GM23338 (cell line): Measurements from ENCODE around the gene PLCD4. TPM values are rescaled to one million over a fixed set of nuclear protein-coding genes. Genes with fewer than 3 reads are reported as not detected.

Experiments
- ATAC-seq: fragments of 200-7000 bp; cut with Tn5 transposase; 3 replicates; pipeline ENCODE4 v1.9.1; 2020
- DNase-seq: peaks from one replicate; pipeline ENCODE4 v3.0.0-alpha.2; 2015; ENCODE audit warnings: low spot score
- H2AFZ ChIP-seq: fragments of 200-600 bp; sonication (generic); 2 replicates; pipeline ENCODE4 v1.8.0; 2016; ENCODE audit warnings: antibody characterized with exemption, mild to moderate bottlenecking, moderate library complexity
- H3F3A ChIP-seq: fragments of 200-600 bp; sonication (generic); replicated peaks from 2 replicates; pipeline ENCODE4 v1.8.0; 2017; ENCODE audit warnings: antibody characterized with exemption, mixed run types, low read depth
- H3K27ac ChIP-seq: fragments of 200-600 bp; sonication (generic); 2 replicates; pipeline ENCODE4 v1.6.1; 2016; ENCODE audit warnings: low read depth
- H3K27me3 ChIP-seq: fragments of 200-600 bp; sonication (generic); 2 replicates; pipeline ENCODE4 v1.8.0; 2016; ENCODE audit warnings: mild to moderate bottlenecking, mixed run types, moderate library complexity; ENCODE audit not compliant: insufficient read depth
- H3K36me3 ChIP-seq: fragments of 200-600 bp; sonication (generic); 2 replicates; pipeline ENCODE4 v1.8.0; 2016; ENCODE audit warnings: mild to moderate bottlenecking; ENCODE audit not compliant: insufficient read depth
- H3K4me1 ChIP-seq: fragments of 200-600 bp; sonication (generic); 2 replicates; pipeline ENCODE4 v1.8.0; 2016; ENCODE audit warnings: mild to moderate bottlenecking, moderate library complexity; ENCODE audit not compliant: insufficient read depth
- H3K4me2 ChIP-seq: fragments of 200-600 bp; sonication (generic); 2 replicates; pipeline ENCODE4 v1.7.1; 2017; ENCODE audit warnings: mixed run types
- H3K4me3 ChIP-seq: fragments of 200-600 bp; sonication (generic); 2 replicates; pipeline ENCODE4 v1.6.1; 2016; ENCODE audit warnings: mixed run types
- H3K79me2 ChIP-seq: fragments of 200-600 bp; sonication (generic); replicated peaks from 2 replicates; pipeline ENCODE4 v1.8.0; 2017; ENCODE audit warnings: mild to moderate bottlenecking; ENCODE audit not compliant: insufficient read depth
- H3K9me2 ChIP-seq: fragments of 200-600 bp; sonication (generic); 2 replicates; pipeline ENCODE4 v1.8.0; 2017; ENCODE audit not compliant: insufficient read depth
- H4K20me1 ChIP-seq: fragments of 200-600 bp; sonication (generic); replicated peaks from 2 replicates; pipeline ENCODE4 v1.8.0; 2017; ENCODE audit warnings: mild to moderate bottlenecking; ENCODE audit not compliant: insufficient read depth
- H3K27ac Mint-ChIP-seq: 2 replicates; pipeline ENCODE4 v1.8.0; 2020; ENCODE audit warnings: inconsistent platforms, mild to moderate bottlenecking, moderate library complexity, mixed read lengths
- H3K27me3 Mint-ChIP-seq: 3 replicates; pipeline ENCODE4 v1.8.0; 2022; ENCODE audit warnings: low read depth, mild to moderate bottlenecking, moderate library complexity, mixed read lengths, inconsistent platforms; ENCODE audit not compliant: insufficient read depth, poor library complexity
- H3K36me3 Mint-ChIP-seq: 3 replicates; pipeline ENCODE4 v1.8.0; 2021; ENCODE audit warnings: low read depth, mild to moderate bottlenecking, inconsistent platforms, moderate library complexity, mixed read lengths
- H3K4me1 Mint-ChIP-seq: 3 replicates; pipeline ENCODE4 v1.8.0; 2020; ENCODE audit warnings: mild to moderate bottlenecking, inconsistent platforms, mixed read lengths
- H3K4me3 Mint-ChIP-seq: 3 replicates; pipeline ENCODE4 v1.8.0; 2021; ENCODE audit warnings: moderate library complexity, mild to moderate bottlenecking, inconsistent platforms, mixed read lengths
- H3K9me3 Mint-ChIP-seq: 3 replicates; pipeline ENCODE4 v1.8.0; 2020; ENCODE audit warnings: moderate library complexity, mild to moderate bottlenecking, inconsistent platforms, mixed read lengths
- CREB1 ChIP-seq: fragments of 250-450 bp; sonication (Bioruptor Pico); IDR thresholded peaks from 2 replicates; pipeline ENCODE4 v1.5.0; 2020; ENCODE audit warnings: low read depth, mild to moderate bottlenecking, moderate library complexity
- ETS1 ChIP-seq: IDR thresholded peaks from 2 replicates; pipeline ENCODE4 v1.6.1; 2016; ENCODE audit warnings: antibody characterized with exemption
- EZH2 ChIP-seq: fragments of 200-600 bp; sonication (generic); IDR thresholded peaks from one replicate; pipeline ENCODE4 v1.8.0; 2017; ENCODE audit warnings: antibody characterized with exemption, mild to moderate bottlenecking, low read depth; ENCODE audit not compliant: unreplicated experiment
- EZH2phosphoT487 ChIP-seq: fragments of 200-600 bp; sonication (generic); IDR thresholded peaks from one replicate; pipeline ENCODE4 v1.8.1; 2018; ENCODE audit warnings: antibody characterized with exemption; ENCODE audit not compliant: unreplicated experiment
- JUNB ChIP-seq: IDR thresholded peaks from one replicate; pipeline ENCODE4 v1.6.1; 2016; ENCODE audit warnings: antibody characterized with exemption; ENCODE audit not compliant: unreplicated experiment
- NANOG ChIP-seq: IDR thresholded peaks from 2 replicates; pipeline ENCODE4 v1.6.1; 2016; ENCODE audit warnings: antibody characterized with exemption, borderline replicate concordance
- POLR2AphosphoS5 ChIP-seq: IDR thresholded peaks from 2 replicates; pipeline ENCODE4 v1.6.1; 2016; ENCODE audit warnings: antibody characterized with exemption, low read depth
- REST ChIP-seq: IDR thresholded peaks from one replicate; pipeline ENCODE4 v1.6.1; 2018; ENCODE audit warnings: antibody characterized with exemption; ENCODE audit not compliant: unreplicated experiment
- STAT1 ChIP-seq: IDR thresholded peaks from one replicate; pipeline ENCODE4 v1.6.1; 2016; ENCODE audit warnings: antibody characterized with exemption; ENCODE audit not compliant: unreplicated experiment
- ZNF114 ChIP-seq: fragments of 250-450 bp; sonication (Bioruptor Pico); IDR thresholded peaks from 2 replicates; pipeline ENCODE4 v1.5.0; 2020; ENCODE audit warnings: mild to moderate bottlenecking, moderate library complexity
- ZNF331 ChIP-seq: fragments of 250-450 bp; sonication (Bioruptor Pico); IDR thresholded peaks from 2 replicates; pipeline ENCODE4 v1.5.0; 2020; ENCODE audit warnings: low read depth, mild to moderate bottlenecking, moderate library complexity
- polyA plus RNA-seq: library from polyadenylated mRNA; unstranded; fragments of >200 nt; fragmentation: Nextera tagmentation; extraction: Ambion mirVana; gene quantifications from 2 replicates; pipeline ENCODE4 v1.2.1, GENCODE V29; 2016
- total RNA-seq: library from RNA; depleted of rRNA; stranded (reverse); fragments of >200 nt; shearing (Covaris generic); gene quantifications from 2 replicates; pipeline ENCODE4 v1.2.3, GENCODE V29; 2014
- TF ChIP-seq, protein P1 (sequence below), 2 experiments: fragments of 200-600 bp in 1 of 2; sonication (generic) in 1 of 2; conservative IDR thresholded peaks; 2 replicates each; pipeline versions ENCODE4 v1.5.1 to v1.6.1; 2016 to 2017; ENCODE audit warnings: antibody characterized with exemption in 2 of 2, low read depth in 2 of 2, mild to moderate bottlenecking in 2 of 2, moderate library complexity in 1 of 2
- TF ChIP-seq, protein P2 (sequence below): fragments of 250-450 bp; sonication (Bioruptor Pico); IDR thresholded peaks from 2 replicates; pipeline ENCODE4 v1.5.0; 2020; ENCODE audit warnings: mild to moderate bottlenecking, moderate library complexity

The PLCD4 gene
- total and polyA plus RNA-seq, 2 experiments from 2014 or later = 0.80 to 1.3 TPM

GRCh38 chr2:218577482-218578220 is 30.0 kb upstream of the PLCD4 start:
- Mint-ChIP-seq H3K4me1 (peaks cover 27% of the 10 kb centered on the region), H3K9me3 (no peaks in the 10 kb centered on the region), H3K36me3 (peaks cover 48% of the 10 kb centered on the region), H3K27ac (peak overlapping the region; percentile 62; the same call in 1 of the 2 replicates), H3K4me3 (no peak overlapping the region), H3K27me3 (no peaks in the 10 kb centered on the region)
- H3F3A ChIP-seq = no peaks in the 10 kb centered on the region
- H3K27me3 ChIP-seq = no peaks in the 10 kb centered on the region
- no peak for DNase-seq
- peaks cover 65% of the 10 kb centered on the region for H4K20me1 ChIP-seq
- peak overlapping the region; percentile 21; the same call in 1 of the 2 replicates for H3K27ac ChIP-seq
- no peak overlapping the region for H2AFZ ChIP-seq
- no peak for ATAC-seq
- H3K79me2 ChIP-seq = peaks cover 98% of the 10 kb centered on the region
- no peak overlapping the region for H3K4me3 ChIP-seq
- peak overlapping the region; percentile 42 for H3K4me2 ChIP-seq
- H3K9me2 ChIP-seq = no peaks in the 10 kb centered on the region
- TF ChIP-seq ETS1 (no peak), ZNF114 (no peak), EZH2 (no peak), CREB1 (CRISPR knock-in tag) (no peak), EZH2phosphoT487 (no peak), ZNF331 (no peak), REST (no peak), NANOG (no peak), STAT1 (no peak), POLR2AphosphoS5 (no peak), JUNB (no peak)
- TF ChIP-seq, protein P1, sequence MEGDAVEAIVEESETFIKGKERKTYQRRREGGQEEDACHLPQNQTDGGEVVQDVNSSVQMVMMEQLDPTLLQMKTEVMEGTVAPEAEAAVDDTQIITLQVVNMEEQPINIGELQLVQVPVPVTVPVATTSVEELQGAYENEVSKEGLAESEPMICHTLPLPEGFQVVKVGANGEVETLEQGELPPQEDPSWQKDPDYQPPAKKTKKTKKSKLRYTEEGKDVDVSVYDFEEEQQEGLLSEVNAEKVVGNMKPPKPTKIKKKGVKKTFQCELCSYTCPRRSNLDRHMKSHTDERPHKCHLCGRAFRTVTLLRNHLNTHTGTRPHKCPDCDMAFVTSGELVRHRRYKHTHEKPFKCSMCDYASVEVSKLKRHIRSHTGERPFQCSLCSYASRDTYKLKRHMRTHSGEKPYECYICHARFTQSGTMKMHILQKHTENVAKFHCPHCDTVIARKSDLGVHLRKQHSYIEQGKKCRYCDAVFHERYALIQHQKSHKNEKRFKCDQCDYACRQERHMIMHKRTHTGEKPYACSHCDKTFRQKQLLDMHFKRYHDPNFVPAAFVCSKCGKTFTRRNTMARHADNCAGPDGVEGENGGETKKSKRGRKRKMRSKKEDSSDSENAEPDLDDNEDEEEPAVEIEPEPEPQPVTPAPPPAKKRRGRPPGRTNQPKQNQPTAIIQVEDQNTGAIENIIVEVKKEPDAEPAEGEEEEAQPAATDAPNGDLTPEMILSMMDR (conservative IDR thresholded peaks at IDR 0.05; ENCODE audit: low read depth in 2 of 2) = no peak
- TF ChIP-seq, protein P2, sequence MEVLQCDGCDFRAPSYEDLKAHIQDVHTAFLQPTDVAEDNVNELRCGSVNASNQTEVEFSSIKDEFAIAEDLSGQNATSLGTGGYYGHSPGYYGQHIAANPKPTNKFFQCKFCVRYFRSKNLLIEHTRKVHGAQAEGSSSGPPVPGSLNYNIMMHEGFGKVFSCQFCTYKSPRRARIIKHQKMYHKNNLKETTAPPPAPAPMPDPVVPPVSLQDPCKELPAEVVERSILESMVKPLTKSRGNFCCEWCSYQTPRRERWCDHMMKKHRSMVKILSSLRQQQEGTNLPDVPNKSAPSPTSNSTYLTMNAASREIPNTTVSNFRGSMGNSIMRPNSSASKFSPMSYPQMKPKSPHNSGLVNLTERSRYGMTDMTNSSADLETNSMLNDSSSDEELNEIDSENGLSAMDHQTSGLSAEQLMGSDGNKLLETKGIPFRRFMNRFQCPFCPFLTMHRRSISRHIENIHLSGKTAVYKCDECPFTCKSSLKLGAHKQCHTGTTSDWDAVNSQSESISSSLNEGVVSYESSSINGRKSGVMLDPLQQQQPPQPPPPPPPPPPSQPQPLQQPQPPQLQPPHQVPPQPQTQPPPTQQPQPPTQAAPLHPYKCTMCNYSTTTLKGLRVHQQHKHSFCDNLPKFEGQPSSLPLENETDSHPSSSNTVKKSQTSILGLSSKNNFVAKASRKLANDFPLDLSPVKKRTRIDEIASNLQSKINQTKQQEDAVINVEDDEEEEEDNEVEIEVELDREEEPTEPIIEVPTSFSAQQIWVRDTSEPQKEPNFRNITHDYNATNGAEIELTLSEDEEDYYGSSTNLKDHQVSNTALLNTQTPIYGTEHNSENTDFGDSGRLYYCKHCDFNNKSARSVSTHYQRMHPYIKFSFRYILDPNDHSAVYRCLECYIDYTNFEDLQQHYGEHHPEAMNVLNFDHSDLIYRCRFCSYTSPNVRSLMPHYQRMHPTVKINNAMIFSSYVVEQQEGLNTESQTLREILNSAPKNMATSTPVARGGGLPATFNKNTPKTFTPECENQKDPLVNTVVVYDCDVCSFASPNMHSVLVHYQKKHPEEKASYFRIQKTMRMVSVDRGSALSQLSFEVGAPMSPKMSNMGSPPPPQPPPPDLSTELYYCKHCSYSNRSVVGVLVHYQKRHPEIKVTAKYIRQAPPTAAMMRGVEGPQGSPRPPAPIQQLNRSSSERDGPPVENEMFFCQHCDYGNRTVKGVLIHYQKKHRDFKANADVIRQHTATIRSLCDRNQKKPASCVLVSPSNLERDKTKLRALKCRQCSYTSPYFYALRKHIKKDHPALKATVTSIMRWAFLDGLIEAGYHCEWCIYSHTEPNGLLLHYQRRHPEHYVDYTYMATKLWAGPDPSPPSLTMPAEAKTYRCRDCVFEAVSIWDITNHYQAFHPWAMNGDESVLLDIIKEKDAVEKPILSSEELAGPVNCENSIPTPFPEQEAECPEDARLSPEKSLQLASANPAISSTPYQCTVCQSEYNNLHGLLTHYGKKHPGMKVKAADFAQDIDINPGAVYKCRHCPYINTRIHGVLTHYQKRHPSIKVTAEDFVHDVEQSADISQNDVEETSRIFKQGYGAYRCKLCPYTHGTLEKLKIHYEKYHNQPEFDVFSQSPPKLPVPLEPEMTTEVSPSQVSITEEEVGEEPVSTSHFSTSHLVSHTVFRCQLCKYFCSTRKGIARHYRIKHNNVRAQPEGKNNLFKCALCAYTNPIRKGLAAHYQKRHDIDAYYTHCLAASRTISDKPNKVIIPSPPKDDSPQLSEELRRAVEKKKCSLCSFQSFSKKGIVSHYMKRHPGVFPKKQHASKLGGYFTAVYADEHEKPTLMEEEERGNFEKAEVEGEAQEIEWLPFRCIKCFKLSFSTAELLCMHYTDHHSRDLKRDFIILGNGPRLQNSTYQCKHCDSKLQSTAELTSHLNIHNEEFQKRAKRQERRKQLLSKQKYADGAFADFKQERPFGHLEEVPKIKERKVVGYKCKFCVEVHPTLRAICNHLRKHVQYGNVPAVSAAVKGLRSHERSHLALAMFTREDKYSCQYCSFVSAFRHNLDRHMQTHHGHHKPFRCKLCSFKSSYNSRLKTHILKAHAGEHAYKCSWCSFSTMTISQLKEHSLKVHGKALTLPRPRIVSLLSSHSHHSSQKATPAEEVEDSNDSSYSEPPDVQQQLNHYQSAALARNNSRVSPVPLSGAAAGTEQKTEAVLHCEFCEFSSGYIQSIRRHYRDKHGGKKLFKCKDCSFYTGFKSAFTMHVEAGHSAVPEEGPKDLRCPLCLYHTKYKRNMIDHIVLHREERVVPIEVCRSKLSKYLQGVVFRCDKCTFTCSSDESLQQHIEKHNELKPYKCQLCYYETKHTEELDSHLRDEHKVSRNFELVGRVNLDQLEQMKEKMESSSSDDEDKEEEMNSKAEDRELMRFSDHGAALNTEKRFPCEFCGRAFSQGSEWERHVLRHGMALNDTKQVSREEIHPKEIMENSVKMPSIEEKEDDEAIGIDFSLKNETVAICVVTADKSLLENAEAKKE = no peak
- H3K36me3 ChIP-seq = peaks cover 34% of the 10 kb centered on the region
- peaks cover 32% of the 10 kb centered on the region for H3K4me1 ChIP-seq
